Right lobe of liver (tissue), 4 donors: Measurements from ENCODE around the gene HPN.
"Not testable (repeated sequence)": the region's sequence is repeated elsewhere in the genome, so short reads cannot be mapped to it uniquely, and the experiment has no call there.

Experiments used
- CTCF ChIP-seq, 4 donors: fragments of 200-600 bp in 3 of 4; fragments of 450-650 bp in 1 of 4; IDR thresholded peaks; one replicate each; pipeline versions ENCODE4 v1.5.1 to v1.8.0; 2016 to 2022; ENCODE audit warnings: antibody characterized with exemption in 4 of 4, mild to moderate bottlenecking in 2 of 4
- POLR2A ChIP-seq: fragments of 450-650 bp; IDR thresholded peaks from one replicate; pipeline ENCODE4 v1.6.1; 2017; ENCODE audit warnings: antibody characterized with exemption, mild to moderate bottlenecking
- donor health status: DM: no; HTN: no; CAD: no.
- donor health status: DM: no; HTN: no; CAD: no.
- donor health status: DM: no; HTN: yes; CAD: no.

GRCh38 chr19:35050662-35051061 lies 9.1 kb downstream of the HPN start:
- not testable (repeated sequence) for TF ChIP-seq CTCF (IDR thresholded peaks at IDR 0.05); POLR2A
